Measurements from ENCODE around the gene ZNF337. TPM values are rescaled to one million over a fixed set of nuclear protein-coding genes. Genes with fewer than 3 reads are reported as not detected.

The ZNF337 gene
- total and polyA plus RNA-seq, 2 donors (not counting 3 experiments of a cell fraction or from before 2014, with no cell fraction given), result 8.5 to 16.7 TPM

- Histone ChIP-seq H3K4me3 (replicated peaks in 1 of 3; ENCODE audit: insufficient read depth in 1 of 3, low read depth in 1 of 3, low read length in 3 of 3) (no peak overlapping the region), H3K4me2 (ENCODE audit: insufficient read depth, low read length) (no peak overlapping the region), H3K9ac (replicated peaks; ENCODE audit: extremely low read depth, insufficient read depth, low read length) (no peak overlapping the region), H3K36me3 (ENCODE audit: control insufficient read depth in 2 of 2, extremely low read depth in 1 of 2, insufficient read depth in 2 of 2, low read length in 2 of 2) (no peaks in the 10 kb centered on the region), H2AFZ (ENCODE audit: low read depth, low read length) (no peak overlapping the region), H3K27ac (ENCODE audit: insufficient read depth, low read depth, low read length) (no peak overlapping the region), H3K4me1 (ENCODE audit: control insufficient read depth, extremely low read depth, insufficient read depth, low read length) (peaks cover 7% of the 10 kb centered on the region), H3K9me3 (replicated peaks; ENCODE audit: control insufficient read depth, insufficient read depth, low read length) (no peaks in the 10 kb centered on the region), H3K27me3 (ENCODE audit: control insufficient read depth in 2 of 2, insufficient read depth in 2 of 2, low read length in 2 of 2) (no peaks in the 10 kb centered on the region), H3K9me1 (replicated peaks; ENCODE audit: control insufficient read depth, extremely low read depth, insufficient read depth, low read length) (no peaks in the 10 kb centered on the region), H4K20me1 (replicated peaks; ENCODE audit: control insufficient read depth, extremely low read depth, insufficient read depth, low read length) (no peaks in the 10 kb centered on the region), H3K79me2 (ENCODE audit: control insufficient read depth, insufficient read depth, low read length) (no peaks in the 10 kb centered on the region)
- intact Hi-C loops (cut with micrococcal nuclease) (no loop called here), dilution Hi-C loops (cut with MboI; ENCODE audit: extremely low pct_ligation_motif_present, low sequenced_read_pairs) (no loop called here)
- ChIA-PET POLR2A (no interaction called here), CTCF (no interaction called here)
- TF ChIP-seq FOS (IDR thresholded peaks at IDR 0.05; ENCODE audit: borderline replicate concordance, insufficient read depth, low read length) (no peak), EZH2 (IDR thresholded peaks at IDR 0.05; ENCODE audit: borderline replicate concordance, low read depth, low read length, severe bottlenecking) (no peak), MYC (IDR thresholded peaks at IDR 0.05; ENCODE audit: low read depth, low read length) (no peak), JUN (IDR thresholded peaks at IDR 0.05; ENCODE audit: borderline replicate concordance, insufficient read depth, insufficient read length, low read depth) (no peak), MAX (IDR thresholded peaks at IDR 0.05; ENCODE audit: insufficient read depth, insufficient read length) (no peak), POLR2AphosphoS5 (IDR thresholded peaks at IDR 0.05; ENCODE audit: insufficient read depth, low read depth, low read length) (no peak), POLR2A (IDR thresholded peaks at IDR 0.05; ENCODE audit: low read depth, low read length) (no peak), GATA2 (IDR thresholded peaks at IDR 0.05; ENCODE audit: insufficient read depth, insufficient read length, low read depth, low read length) (no peak), CTCF (IDR thresholded peaks at IDR 0.05; ENCODE audit: extremely low read depth in 1 of 2, insufficient read depth in 1 of 2, low read depth in 1 of 2, low read length in 2 of 2) (no peak)
- DNase-seq (ENCODE audit: low read depth, low spot score), result no peak
- FAIRE-seq, result no peak
- BruUV-seq (replicated peaks), result no TSS peak
Measured at GRCh38 chr20:25744261-25744660, 47.6 kb upstream of the ZNF337 start.

All from endothelial cell of umbilical vein (primary cell).